K562 (cell line): ENCODE results near the gene FOXE1. TPM values are rescaled to one million over a fixed set of nuclear protein-coding genes. Genes with fewer than 3 reads are reported as not detected.

ENCODE experiments used
- ATAC-seq: fragments of 200-7000 bp; cut with Tn5 transposase; 3 replicates; pipeline ENCODE4 v1.9.1; 2020; ENCODE audit warnings: moderate library complexity
- BruUV-seq: library from RNA; stranded (reverse); fragments of 400-500 nt; replicated peaks from 2 replicates; lab custom pipeline; 2021; lab: Mats Ljungman, UMichigan
- CTCF ChIA-PET: fragments of 300-600 bp; formaldehyde crosslinking; extraction: SDS; loops from one replicate; lab custom pipeline; 2021; ENCODE audit warnings: low intra/inter-chr PET ratio; lab: Yijun Ruan, JAX
- POLR2A ChIA-PET: fragments of 300-600, 350-650 bp; sonication (Branson Sonifier 250); formaldehyde crosslinking; extraction: SDS; loops from one replicate; lab custom pipeline; 2021; ENCODE audit warnings: antibody characterized with exemption, inconsistent platforms; lab: Yijun Ruan, JAX
- DNase-seq, 4 experiments: peaks; one replicate each; pipeline versions ENCODE4 v3.0.0 to v3.0.0-alpha.2; 2011 to 2018; ENCODE audit warnings: low spot score in 3 of 4, mixed read lengths in 3 of 4; ENCODE audit errors: extremely low read depth in 1 of 4
- FAIRE-seq: peaks from 2 replicates; lab custom pipeline; 2011; peaks lifted over from hg19 to GRCh38; lab: Jason Lieb, UNC
- H2AFZ ChIP-seq: 2 replicates; pipeline ENCODE4 v1.6.0; 2011; ENCODE audit warnings: low read depth, low read length, control low read depth, inconsistent platforms
- H3K27ac ChIP-seq: fragments of 200-600 bp; 3 replicates; pipeline ENCODE4 v1.8.0; 2011; ENCODE audit warnings: low read depth, mild to moderate bottlenecking, control low read depth, inconsistent platforms, low read length, moderate library complexity, mixed read lengths; ENCODE audit errors: extremely low read depth
- H3K27me3 ChIP-seq, 2 experiments: fragments of 300-600 bp in 1 of 2; 2 replicates in 1 of 2; 3 replicates in 1 of 2; pipeline versions ENCODE4 v1.6.0 to v1.8.0; 2011; ENCODE audit warnings: inconsistent platforms in 2 of 2, low read length in 2 of 2, mild to moderate bottlenecking in 1 of 2, mixed read lengths in 1 of 2, moderate library complexity in 1 of 2; ENCODE audit not compliant: control insufficient read depth in 2 of 2, insufficient read depth in 2 of 2
- H3K36me3 ChIP-seq: fragments of 300-600 bp; 3 replicates; pipeline ENCODE4 v1.8.0; 2011; ENCODE audit warnings: mild to moderate bottlenecking, low read length, inconsistent platforms; ENCODE audit not compliant: control insufficient read depth, insufficient read depth
- H3K4me1 ChIP-seq, 2 experiments: fragments of 200-600 bp in 1 of 2; replicated peaks in 1 of 2; 2 replicates in 1 of 2; 3 replicates in 1 of 2; pipeline versions ENCODE4 v1.5.1 to v1.8.0; 2011; ENCODE audit warnings: inconsistent platforms in 2 of 2, low read length in 2 of 2, mild to moderate bottlenecking in 1 of 2, mixed read lengths in 1 of 2, moderate library complexity in 1 of 2; ENCODE audit not compliant: control insufficient read depth in 2 of 2, insufficient read depth in 2 of 2
- H3K4me2 ChIP-seq: 2 replicates; pipeline ENCODE4 v1.6.1; 2011; ENCODE audit warnings: low read length, control low read depth, inconsistent platforms, mixed read lengths; ENCODE audit not compliant: insufficient read depth
- H3K4me3 ChIP-seq: fragments of 200-600 bp; sonication (generic), shearing (Covaris generic); 2 replicates; pipeline ENCODE4 v1.5.1; 2016; ENCODE audit warnings: control low read depth, inconsistent platforms
- H3K79me2 ChIP-seq: fragments of 200-600 bp; 3 replicates; pipeline ENCODE4 v1.8.0; 2011; ENCODE audit warnings: low read length, inconsistent platforms; ENCODE audit not compliant: control insufficient read depth, insufficient read depth
- H3K9ac ChIP-seq, 2 experiments: 2 replicates each; pipeline versions ENCODE4 v1.6.0 to v1.6.1; 2011; ENCODE audit warnings: low read depth in 2 of 2, low read length in 2 of 2, control low read depth in 1 of 2, inconsistent platforms in 1 of 2, mild to moderate bottlenecking in 1 of 2, mixed read lengths in 1 of 2; ENCODE audit not compliant: insufficient read depth in 1 of 2
- H3K9me1 ChIP-seq: one replicate; pipeline ENCODE4 v1.6.0; 2011; ENCODE audit warnings: inconsistent platforms, mild to moderate bottlenecking, low read length, moderate library complexity; ENCODE audit not compliant: control insufficient read depth, insufficient read depth
- H3K9me3 ChIP-seq: replicated peaks from 2 replicates; pipeline ENCODE4 v1.5.1; 2011; ENCODE audit warnings: low read depth, low read length, inconsistent platforms; ENCODE audit not compliant: control insufficient read depth, insufficient read depth
- H4K20me1 ChIP-seq: replicated peaks from 2 replicates; pipeline ENCODE4 v1.6.1; 2011; ENCODE audit warnings: low read length, inconsistent platforms, mixed read lengths; ENCODE audit not compliant: control insufficient read depth, insufficient read depth
- HNRNPUL1 ChIP-seq: fragments of 200-400 bp; formaldehyde crosslinking; IDR thresholded peaks from 2 replicates; pipeline ENCODE4 v1.6.1; 2017; ENCODE audit warnings: low read length
- PHF20 ChIP-seq: fragments of 450-650 bp; IDR thresholded peaks from 2 replicates; pipeline ENCODE4 v1.6.1; 2018; ENCODE audit not compliant: partially characterized antibody
- POLR3A ChIP-seq: IDR thresholded peaks from 2 replicates; pipeline ENCODE4 v1.6.1; 2011; ENCODE audit warnings: borderline replicate concordance, mild to moderate bottlenecking, moderate library complexity; ENCODE audit not compliant: insufficient read length, insufficient read depth; ENCODE audit errors: extremely low read depth
- PYGO2 ChIP-seq: fragments of 450-650 bp; IDR thresholded peaks from 2 replicates; pipeline ENCODE4 v1.6.1; 2016; ENCODE audit warnings: mild to moderate bottlenecking, missing genetic modification characterization, moderate library complexity, missing compliant biosample characterization
- ZNF174 ChIP-seq: fragments of 250-450 bp; sonication (Bioruptor Pico); IDR thresholded peaks from 2 replicates; pipeline ENCODE4 v1.4.0; 2020; ENCODE audit warnings: mild to moderate bottlenecking
- ZNF224 ChIP-seq: sonication (generic); formaldehyde crosslinking; IDR thresholded peaks from 2 replicates; pipeline ENCODE4 v1.8.0; 2022; ENCODE audit warnings: mild to moderate bottlenecking, missing genetic modification reagents
- ZNF384 ChIP-seq: IDR thresholded peaks from 2 replicates; pipeline ENCODE4 v1.6.1; 2012; ENCODE audit warnings: low read depth, low read length, improper control_type of control experiment
- ZNF77 ChIP-seq: fragments of 250-450 bp; sonication (Bioruptor Pico); IDR thresholded peaks from 2 replicates; pipeline ENCODE4 v1.5.0; 2020
- ZNF785 ChIP-seq: fragments of 250-450 bp; sonication (Bioruptor Pico); IDR thresholded peaks from 2 replicates; pipeline ENCODE4 v1.4.0; 2020; ENCODE audit warnings: mild to moderate bottlenecking
- WGBS: fragments of 100-300 bp; shearing (Covaris generic); methylation state at CpG from one replicate; pipeline ENCODE4 v1.1.6; 2016; ENCODE audit warnings: low coverage, mixed read lengths; ENCODE audit not compliant: insufficient coverage; ENCODE audit errors: missing lambda C conversion rate; 5-methylcytosine and 5-hydroxymethylcytosine counted together
- in situ Hi-C: fragments of 300-500 bp; cut with MboI; formaldehyde crosslinking; loops from 4 replicates; pipeline ENCODE4 v1.15.0; 2018; ENCODE audit warnings: inconsistent platforms, mixed read lengths
- intact Hi-C: fragments of 100-400 bp; cut with micrococcal nuclease; formaldehyde crosslinking; loops from 2 replicates; pipeline ENCODE4 v1.14.2; 2022
- polyA plus RNA-seq, 8 experiments: library from polyadenylated mRNA; depleted of rRNA in 4 of 8; stranded (reverse) in 5 of 8; unstranded in 3 of 8; fragments of >200 nt; fragmentation: Nextera tagmentation in 2 of 8; fragmentation: Illumina TruSeq in 1 of 8; extraction: Ambion mirVana in 2 of 8; extraction: Trizol in 1 of 8; gene quantifications; 2 replicates each; pipeline versions ENCODE4 v1.2.1 to v1.2.3, GENCODE V29; 2011 to 2014; ENCODE audit warnings: inconsistent platforms in 1 of 8, missing spikeins in 1 of 8
- total RNA-seq, 7 experiments: library from RNA; depleted of rRNA in 6 of 7; stranded (reverse); fragments of >200 nt in 6 of 7; fragmentation: Illumina TruSeq in 2 of 7; extraction: Trizol in 2 of 7; gene quantifications; 2 replicates each; pipeline versions ENCODE4 v1.2.1 to v1.2.3, GENCODE V29; 2011 to 2021; ENCODE audit warnings: low replicate concordance in 1 of 7
- TF ChIP-seq, protein P1 (sequence below): fragments of 250-450 bp; sonication (Bioruptor Pico); IDR thresholded peaks from 2 replicates; pipeline ENCODE4 v1.4.0; 2020; ENCODE audit warnings: mild to moderate bottlenecking

Gene FOXE1
- total and polyA plus RNA-seq, 9 of the 15 experiments (the other 6 are each of a cell fraction or from before 2014, with no cell fraction given) = not detected

DNA sequence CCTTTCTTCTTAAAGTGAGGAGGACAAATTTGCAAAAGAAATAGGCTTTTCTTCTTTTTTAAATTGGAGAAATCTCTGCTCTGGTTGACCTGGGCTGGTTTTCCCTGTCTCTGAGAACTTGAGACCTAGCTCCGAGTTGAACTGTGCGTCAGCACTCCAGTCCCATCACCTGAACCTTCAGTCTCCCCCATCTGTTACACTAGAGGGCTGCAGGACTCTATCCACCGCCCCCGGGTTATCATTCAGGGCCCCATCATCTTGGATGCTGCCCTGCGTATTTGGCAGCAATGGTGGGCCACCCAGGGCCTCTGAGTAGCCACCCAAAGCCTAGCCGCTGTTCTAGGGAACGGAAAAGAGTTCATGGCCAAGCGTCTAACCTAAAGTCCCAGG lies 2.5 kb downstream of the FOXE1 start (continued):
- TF ChIP-seq, protein P1, sequence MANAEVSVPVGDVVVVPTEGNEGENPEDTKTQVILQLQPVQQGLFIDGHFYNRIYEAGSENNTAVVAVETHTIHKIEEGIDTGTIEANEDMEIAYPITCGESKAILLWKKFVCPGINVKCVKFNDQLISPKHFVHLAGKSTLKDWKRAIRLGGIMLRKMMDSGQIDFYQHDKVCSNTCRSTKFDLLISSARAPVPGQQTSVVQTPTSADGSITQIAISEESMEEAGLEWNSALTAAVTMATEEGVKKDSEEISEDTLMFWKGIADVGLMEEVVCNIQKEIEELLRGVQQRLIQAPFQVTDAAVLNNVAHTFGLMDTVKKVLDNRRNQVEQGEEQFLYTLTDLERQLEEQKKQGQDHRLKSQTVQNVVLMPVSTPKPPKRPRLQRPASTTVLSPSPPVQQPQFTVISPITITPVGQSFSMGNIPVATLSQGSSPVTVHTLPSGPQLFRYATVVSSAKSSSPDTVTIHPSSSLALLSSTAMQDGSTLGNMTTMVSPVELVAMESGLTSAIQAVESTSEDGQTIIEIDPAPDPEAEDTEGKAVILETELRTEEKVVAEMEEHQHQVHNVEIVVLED (CRISPR knock-in tag) = no peak
- no peak for TF ChIP-seq POLR3A
- TF ChIP-seq PYGO2 (tag) = no peak
- no peak for TF ChIP-seq ZNF174 (CRISPR knock-in tag)

DNA sequence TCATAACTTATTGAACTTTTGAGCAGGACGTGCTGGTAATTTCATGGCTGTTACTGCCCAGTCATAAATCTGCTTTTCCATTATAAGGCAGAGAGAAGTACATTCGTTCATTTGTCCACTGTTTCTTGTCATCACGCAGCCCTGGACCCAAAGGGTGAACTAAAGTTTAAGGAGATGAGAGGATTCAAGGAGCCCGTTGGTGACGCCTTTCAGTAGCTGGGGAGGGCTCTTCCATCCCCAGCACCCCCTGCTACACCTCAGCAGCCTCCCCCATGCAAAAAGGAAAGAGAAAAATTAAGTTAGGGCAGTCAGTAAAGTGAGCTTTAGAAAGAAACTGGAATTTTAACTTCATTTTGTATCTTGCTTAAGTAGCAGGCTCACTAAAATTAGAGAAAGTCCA lies 2.9 kb downstream of the FOXE1 start:
- H3K79me2 ChIP-seq = no peaks in the 10 kb centered on the region
- H3K4me3 ChIP-seq = no peak overlapping the region
- no peak for FAIRE-seq
- H3K27me3 ChIP-seq = peaks cover 42 to 57% of the 10 kb centered on the region in 2 experiments
- TF ChIP-seq ZNF224 (no peak), ZNF384 (no peak), HNRNPUL1 (no peak), ZNF785 (no peak), PHF20 (no peak), ZNF77 (CRISPR knock-in tag) (no peak)
- TF ChIP-seq, all 486 proteins: peak for 0
- in situ Hi-C loops (no loop called here), intact Hi-C loops (no loop called here)
- DNase-seq (no peak), ATAC-seq (no peak)
- no TSS peak for BruUV-seq
- H3K36me3 ChIP-seq = no peaks in the 10 kb centered on the region
- H3K9ac ChIP-seq = no peak overlapping the region
- no peak overlapping the region for H2AFZ ChIP-seq
- ChIA-PET CTCF (no interaction called here), POLR2A (no interaction called here)
- H3K9me1 ChIP-seq = no peaks in the 10 kb centered on the region
- no peaks in the 10 kb centered on the region for H4K20me1 ChIP-seq
- WGBS = 0% methylated on average over 5 of the region's 5 CpGs
- H3K9me3 ChIP-seq = no peaks in the 10 kb centered on the region
- peaks cover 0 to 16% of the 10 kb centered on the region in 2 experiments; a peak in 2 of 5 replicates for H3K4me1 ChIP-seq
- no peak overlapping the region for H3K4me2 ChIP-seq
- H3K27ac ChIP-seq = no peak overlapping the region
